OCI-LY7 (cell line): ENCODE results near the gene NKX2-1. TPM values are rescaled to one million over a fixed set of nuclear protein-coding genes. Genes with fewer than 3 reads are reported as not detected.

Experiments
- Bru-seq: library from RNA; stranded (reverse); fragments of 400-500 nt; gene quantifications from one replicate; lab custom pipeline; 2021; lab: Mats Ljungman, UMichigan
- BruChase-seq, 2 experiments: library from RNA; stranded (reverse); fragments of 400-500 nt; gene quantifications; one replicate each; lab custom pipeline; 2021; lab: Mats Ljungman, UMichigan
- BruUV-seq: library from RNA; stranded (reverse); fragments of 400-500 nt; replicated peaks from 2 replicates; lab custom pipeline; 2021; lab: Mats Ljungman, UMichigan
- CTCF ChIA-PET: fragments of 300-600 bp; sonication (Branson Sonifier 250); formaldehyde crosslinking; loops from one replicate; lab custom pipeline; 2022; ENCODE audit warnings: antibody characterized with exemption; ENCODE audit not compliant: unreplicated experiment; lab: Charles Lee
- POLR2A ChIA-PET: fragments of 300-600 bp; sonication (Branson Sonifier 250); formaldehyde crosslinking; loops from one replicate; lab custom pipeline; 2022; ENCODE audit warnings: antibody characterized with exemption; lab: Charles Lee
- DNase-seq: peaks from one replicate; pipeline ENCODE4 v3.0.0-alpha.2; 2015; ENCODE audit warnings: low spot score
- H2AFZ ChIP-seq: fragments of 200-600 bp; sonication (generic), shearing (Covaris generic); 2 replicates; pipeline ENCODE4 v1.6.1; 2014; ENCODE audit warnings: mild to moderate bottlenecking, antibody characterized with exemption, low read length, moderate library complexity
- H3K27ac ChIP-seq: fragments of 200-600 bp; sonication (generic); 2 replicates; pipeline ENCODE4 v1.5.1; 2014; ENCODE audit warnings: mixed run types, low read depth, mild to moderate bottlenecking, moderate library complexity, low read length, inconsistent platforms; ENCODE audit not compliant: poor library complexity, severe bottlenecking
- H3K36me3 ChIP-seq: fragments of 200-600 bp; sonication (generic); 2 replicates; pipeline ENCODE4 v1.6.1; 2014; ENCODE audit warnings: mild to moderate bottlenecking, antibody characterized with exemption, low read length, moderate library complexity, mixed read lengths; ENCODE audit not compliant: insufficient read depth
- H3K4me1 ChIP-seq: fragments of 200-600 bp; sonication (generic); 2 replicates; pipeline ENCODE4 v1.5.1; 2014; ENCODE audit warnings: mild to moderate bottlenecking, low read length; ENCODE audit not compliant: insufficient read depth, poor library complexity, severe bottlenecking
- H3K4me2 ChIP-seq: fragments of 200-600 bp; sonication (generic); 2 replicates; pipeline ENCODE4 v1.6.1; 2014; ENCODE audit warnings: mild to moderate bottlenecking, low read length
- H3K4me3 ChIP-seq: fragments of 200-600 bp; sonication (generic); 2 replicates; pipeline ENCODE4 v1.5.1; 2014; ENCODE audit warnings: mild to moderate bottlenecking, low read depth, low read length; ENCODE audit not compliant: poor library complexity, severe bottlenecking
- H3K79me2 ChIP-seq: fragments of 200-600 bp; sonication (generic); 2 replicates; pipeline ENCODE4 v1.6.1; 2016; ENCODE audit warnings: low read depth, mild to moderate bottlenecking, low read length, moderate library complexity, mixed read lengths; ENCODE audit not compliant: insufficient read depth
- H3K9me2 ChIP-seq: fragments of 200-600 bp; sonication (generic); 2 replicates; pipeline ENCODE4 v1.6.1; 2016; ENCODE audit warnings: mild to moderate bottlenecking, low read length, mixed read lengths; ENCODE audit not compliant: insufficient read depth
- H3K9me3 ChIP-seq: fragments of 200-600 bp; sonication (generic); 2 replicates; pipeline ENCODE4 v1.6.1; 2014; ENCODE audit warnings: mild to moderate bottlenecking, mixed run types, low read length, mixed read lengths
- H4K20me1 ChIP-seq: fragments of 200-600 bp; sonication (generic); 2 replicates; pipeline ENCODE4 v1.6.1; 2014; ENCODE audit warnings: mild to moderate bottlenecking, antibody characterized with exemption, low read length, moderate library complexity, mixed read lengths; ENCODE audit not compliant: insufficient read depth
- CTCF ChIP-seq: fragments of 200-600 bp; sonication (generic); conservative IDR thresholded peaks from 2 replicates; pipeline ENCODE4 v1.5.1; 2014; ENCODE audit warnings: mild to moderate bottlenecking, antibody characterized with exemption, low read length, moderate library complexity, mixed read lengths
- EZH2phosphoT487 ChIP-seq: fragments of 200-600 bp; sonication (generic); IDR thresholded peaks from 2 replicates; pipeline ENCODE4 v1.6.1; 2018; ENCODE audit warnings: low read depth, borderline replicate concordance, mild to moderate bottlenecking, mixed run types, antibody characterized with exemption, low read length, moderate library complexity, mixed read lengths
- intact Hi-C: fragments of 100-400 bp; cut with micrococcal nuclease; formaldehyde crosslinking; loops from one replicate; pipeline ENCODE4 v1.10.0; 2022; ENCODE audit not compliant: unreplicated experiment
- long read RNA-seq: library from polyadenylated mRNA; stranded (forward); transcript quantifications from one replicate; pipeline ENCODE4 v2.0.0, GENCODE V29; 2022
- total RNA-seq, 2 experiments: library from RNA; depleted of rRNA in 1 of 2; stranded (reverse); fragments of >200 nt in 1 of 2; shearing (Covaris generic) in 1 of 2; gene quantifications; 2 replicates each; pipeline ENCODE4 v1.2.3, GENCODE V29; 2014 to 2022

The NKX2-1 gene
- total RNA-seq (2014; rRNA removed; shearing (Covaris generic)) (not detected in 2 replicates), total RNA-seq (2022) (not detected in 2 replicates), Bru-seq, nascent RNA (not detected), BruChase-seq, experiment 1, labeled RNA remaining after a 6-hour chase (not detected), BruChase-seq, experiment 2, labeled RNA remaining after a 2-hour chase (not detected)
- long read RNA-seq = 0 reads

GRCh38 chr14:36519431-36520321, at the start of gene NKX2-1:
Gene NKX2-1, minus strand, starts transcription at chr14:36520232. Its CDS starts 103 bp downstream, at chr14:36520129.
- Histone ChIP-seq H3K79me2 (no peaks in the 10 kb centered on the region), H2AFZ (no peak within 1 kb of the TSS), H4K20me1 (no peaks in the 10 kb centered on the region), H3K4me1 (no peaks in the 10 kb centered on the region), H3K4me3 (no peak within 1 kb of the TSS), H3K9me3 (no peaks in the 10 kb centered on the region), H3K27ac (no peak within 1 kb of the TSS), H3K4me2 (no peak within 1 kb of the TSS), H3K36me3 (no peaks in the 10 kb centered on the region), H3K9me2 (no peaks in the 10 kb centered on the region)
- ChIA-PET POLR2A (no interaction called here), CTCF (no interaction called here)
- DNase-seq = no peak
- intact Hi-C loops = no loop called here
- no peak for TF ChIP-seq CTCF
- no peak for TF ChIP-seq EZH2phosphoT487
- BruUV-seq = no TSS peak

GRCh38 chr14:36556811-36557433, 36.9 kb upstream of the NKX2-1 start:
- DNase-seq = peak; percentile 30
- no peaks in the 10 kb centered on the region for H3K79me2 ChIP-seq
- ChIA-PET POLR2A (interaction anchor here (0.8 kb wide), 1 partner anchor 731 kb away, joined by 4 read pairs; the partner anchor contains the start of gene BRMS1L), CTCF (no interaction called here)
- no peak overlapping the region for H3K27ac ChIP-seq
- TF ChIP-seq EZH2phosphoT487 = no peak
- TF ChIP-seq CTCF = peak; percentile 92
- no peak overlapping the region for H3K4me2 ChIP-seq
- H3K4me1 ChIP-seq = no peaks in the 10 kb centered on the region
- H2AFZ ChIP-seq = no peak overlapping the region
- no peaks in the 10 kb centered on the region for H3K36me3 ChIP-seq
- no peaks in the 10 kb centered on the region for H3K9me3 ChIP-seq
- H4K20me1 ChIP-seq = no peaks in the 10 kb centered on the region
- no TSS peak for BruUV-seq
- H3K9me2 ChIP-seq = no peaks in the 10 kb centered on the region
- no peak overlapping the region for H3K4me3 ChIP-seq
- intact Hi-C loops = loop anchor here (5.0 kb wide), 1 partner anchor 50 kb away; no protein-coding TSS in a partner anchor
